Hepatocyte (in vitro differentiated cells): Measurements from ENCODE around the gene ANO4. TPM values are rescaled to one million over a fixed set of nuclear protein-coding genes. Genes with fewer than 3 reads are reported as not detected.

Experiments
- DNase-seq: peaks from one replicate; pipeline ENCODE4 v3.0.0-alpha.2; 2016; ENCODE audit warnings: low spot score
- H2AFZ ChIP-seq: fragments of 200-600 bp; sonication (generic); 2 replicates; pipeline ENCODE4 v1.6.0; 2016; ENCODE audit warnings: antibody characterized with exemption, mild to moderate bottlenecking
- H3K27ac ChIP-seq: fragments of 200-600 bp; sonication (generic); 2 replicates; pipeline ENCODE4 v1.5.1; 2016; ENCODE audit warnings: mild to moderate bottlenecking
- H3K27me3 ChIP-seq: fragments of 200-600 bp; sonication (generic); 2 replicates; pipeline ENCODE4 v1.6.1; 2016
- H3K36me3 ChIP-seq: fragments of 200-600 bp; sonication (generic); replicated peaks from 2 replicates; pipeline ENCODE4 v1.5.1; 2016; ENCODE audit warnings: low read depth; ENCODE audit not compliant: insufficient read depth
- H3K4me1 ChIP-seq: fragments of 200-600 bp; sonication (generic); 2 replicates; pipeline ENCODE4 v1.5.1; 2016; ENCODE audit warnings: mild to moderate bottlenecking, moderate library complexity; ENCODE audit not compliant: insufficient read depth
- H3K4me2 ChIP-seq: fragments of 200-600 bp; sonication (generic); 2 replicates; pipeline ENCODE4 v1.6.0; 2016
- H3K4me3 ChIP-seq: fragments of 200-600 bp; sonication (generic); 2 replicates; pipeline ENCODE4 v1.5.1; 2016; ENCODE audit warnings: mild to moderate bottlenecking
- H3K79me2 ChIP-seq: fragments of 200-600 bp; sonication (generic); 2 replicates; pipeline ENCODE4 v1.6.0; 2017; ENCODE audit warnings: mild to moderate bottlenecking
- H3K9me2 ChIP-seq: fragments of 200-600 bp; sonication (generic); replicated peaks from 2 replicates; pipeline ENCODE4 v1.6.0; 2017; ENCODE audit warnings: mild to moderate bottlenecking; ENCODE audit not compliant: insufficient read depth
- H3K9me3 ChIP-seq: fragments of 200-600 bp; sonication (generic); 2 replicates; pipeline ENCODE4 v1.5.1; 2016; ENCODE audit warnings: low read depth, mild to moderate bottlenecking
- H4K20me1 ChIP-seq: fragments of 200-600 bp; sonication (generic); 2 replicates; pipeline ENCODE4 v1.6.0; 2016; ENCODE audit warnings: mild to moderate bottlenecking; ENCODE audit not compliant: insufficient read depth, poor library complexity, severe bottlenecking
- CTCF ChIP-seq: fragments of 200-600 bp; sonication (generic); IDR thresholded peaks from 2 replicates; pipeline ENCODE4 v1.5.1; 2016; ENCODE audit warnings: antibody characterized with exemption, mild to moderate bottlenecking; ENCODE audit not compliant: poor library complexity
- EZH2 ChIP-seq: fragments of 200-600 bp; sonication (generic); IDR thresholded peaks from 2 replicates; pipeline ENCODE4 v1.6.1; 2016; ENCODE audit warnings: antibody characterized with exemption, mild to moderate bottlenecking, borderline replicate concordance
- EZH2phosphoT487 ChIP-seq: fragments of 200-600 bp; sonication (generic); IDR thresholded peaks from one replicate; pipeline ENCODE4 v1.6.1; 2018; ENCODE audit warnings: antibody characterized with exemption, mild to moderate bottlenecking, low read depth, moderate library complexity; ENCODE audit not compliant: unreplicated experiment, severe bottlenecking
- WGBS: methylation state at CpG from one replicate; pipeline ENCODE4 v1.1.6; 2016; ENCODE audit warnings: low lambda C conversion rate; ENCODE audit errors: missing lambda C conversion rate; 5-methylcytosine and 5-hydroxymethylcytosine counted together
- polyA plus RNA-seq: library from polyadenylated mRNA; unstranded; fragments of >200 nt; fragmentation: Nextera tagmentation; extraction: Ambion mirVana; gene quantifications from 2 replicates; pipeline ENCODE4 v1.2.1, GENCODE V29; 2016
- total RNA-seq: library from RNA; depleted of rRNA; stranded (reverse); fragments of >200 nt; gene quantifications from 2 replicates; pipeline ENCODE4 v1.2.3, GENCODE V29; 2014

Gene ANO4
- total and polyA plus RNA-seq, 2 experiments from 2014 or later = 1.6 to 2.3 TPM

- peaks cover 18% of the 10 kb centered on the region for H3K4me1 ChIP-seq
- WGBS = 85% methylated on average over 2 of the region's 2 CpGs
Observed at GRCh38 chr12:100991102-100991501, 196.5 kb downstream of the ANO4 start.

GRCh38 chr12:100992194-100992593 lies 197.6 kb downstream of the ANO4 start:
- Histone ChIP-seq H3K9me3 (no peaks in the 10 kb centered on the region), H4K20me1 (no peaks in the 10 kb centered on the region)

More at GRCh38 chr12:100991102-100991501, 196.5 kb downstream of the ANO4 start:
- Histone ChIP-seq H3K27me3 (no peaks in the 10 kb centered on the region), H3K9me2 (no peaks in the 10 kb centered on the region), H4K20me1 (no peaks in the 10 kb centered on the region), H3K4me2 (no peak overlapping the region), H3K79me2 (no peaks in the 10 kb centered on the region), H3K36me3 (no peaks in the 10 kb centered on the region), H3K9me3 (no peaks in the 10 kb centered on the region), H2AFZ (no peak overlapping the region), H3K4me3 (no peak overlapping the region), H3K27ac (no peak overlapping the region)
- TF ChIP-seq EZH2phosphoT487 = no peak
- no peak for TF ChIP-seq EZH2
- TF ChIP-seq CTCF = no peak
- DNase-seq = no peak

GRCh38 chr12:100993916-100994450 lies 199.4 kb downstream of the ANO4 start:
- no peak for TF ChIP-seq EZH2
- no peak for TF ChIP-seq CTCF
- no peak for TF ChIP-seq EZH2phosphoT487
- DNase-seq = no peak
- Histone ChIP-seq H3K79me2 (no peaks in the 10 kb centered on the region), H3K9me3 (no peaks in the 10 kb centered on the region), H3K4me1 (no peaks in the 10 kb centered on the region), H3K4me3 (no peak overlapping the region), H3K9me2 (no peaks in the 10 kb centered on the region), H3K27me3 (no peaks in the 10 kb centered on the region), H4K20me1 (no peaks in the 10 kb centered on the region), H3K4me2 (no peak overlapping the region), H2AFZ (no peak overlapping the region), H3K36me3 (no peaks in the 10 kb centered on the region), H3K27ac (no peak overlapping the region)
- 90% methylated on average over 2 of the region's 2 CpGs for WGBS

More at GRCh38 chr12:100992194-100992593, 197.6 kb downstream of the ANO4 start:
- Histone ChIP-seq H3K4me1 (peaks cover 12% of the 10 kb centered on the region), H3K4me3 (no peak overlapping the region), H2AFZ (no peak overlapping the region), H3K27ac (no peak overlapping the region), H3K36me3 (no peaks in the 10 kb centered on the region), H3K4me2 (no peak overlapping the region), H3K27me3 (no peaks in the 10 kb centered on the region), H3K9me2 (no peaks in the 10 kb centered on the region), H3K79me2 (no peaks in the 10 kb centered on the region)
- TF ChIP-seq CTCF (no peak), EZH2phosphoT487 (no peak), EZH2 (no peak)
- no peak for DNase-seq
- WGBS = 86% methylated on average over 1 of the region's 1 CpG

GRCh38 chr12:100995201-100995600 lies 200.6 kb downstream of the ANO4 start:
- Histone ChIP-seq H4K20me1 (no peaks in the 10 kb centered on the region), H3K9me3 (no peaks in the 10 kb centered on the region), H3K36me3 (no peaks in the 10 kb centered on the region), H2AFZ (no peak overlapping the region), H3K4me3 (no peak overlapping the region), H3K4me1 (no peaks in the 10 kb centered on the region), H3K27me3 (no peaks in the 10 kb centered on the region), H3K9me2 (no peaks in the 10 kb centered on the region), H3K4me2 (no peak overlapping the region), H3K79me2 (no peaks in the 10 kb centered on the region), H3K27ac (no peak overlapping the region)
- TF ChIP-seq EZH2 = no peak
- no peak for TF ChIP-seq EZH2phosphoT487
- TF ChIP-seq CTCF = no peak
- no peak for DNase-seq
- 61% methylated on average over 3 of the region's 3 CpGs for WGBS
